ENCODE results near the gene SNRNP35. TPM values are rescaled to one million over a fixed set of nuclear protein-coding genes. Genes with fewer than 3 reads are reported as not detected.
"Not testable (repeated sequence)": the region's sequence is repeated elsewhere in the genome, so short reads cannot be mapped to it uniquely, and the experiment has no call there.

SNRNP35 gene
- total RNA-seq, 1 donor from 2014 or later = 18.8 TPM

- no peak for TF ChIP-seq CTCF (IDR thresholded peaks at IDR 0.05; ENCODE audit: unreplicated experiment)
- H3K36me3 Mint-ChIP-seq (ENCODE audit: low read depth, unreplicated experiment) = no peaks in the 10 kb centered on the region
Observed at GRCh38 chr12:123445388-123446332, 12.3 kb upstream of the SNRNP35 start.

GRCh38 chr12:123446333-123446713, 11.6 kb upstream of the SNRNP35 start:
- Mint-ChIP-seq H3K4me1 (ENCODE audit: unreplicated experiment) (peaks cover 5% of the 10 kb centered on the region), H3K27ac (ENCODE audit: unreplicated experiment) (peak overlapping the region; percentile 10), H3K4me3 (ENCODE audit: unreplicated experiment) (no peak overlapping the region), H3K9me3 (ENCODE audit: unreplicated experiment) (no peaks in the 10 kb centered on the region), H3K36me3 (ENCODE audit: low read depth, unreplicated experiment) (no peaks in the 10 kb centered on the region), H3K27me3 (ENCODE audit: unreplicated experiment) (peaks cover 2% of the 10 kb centered on the region)
- no peak for DNase-seq (ENCODE audit: low spot score)
- TF ChIP-seq CTCF (IDR thresholded peaks at IDR 0.05; ENCODE audit: unreplicated experiment) = no peak

More at GRCh38 chr12:123445388-123446332, 12.3 kb upstream of the SNRNP35 start:
- Mint-ChIP-seq H3K9me3 (ENCODE audit: unreplicated experiment) (no peaks in the 10 kb centered on the region), H3K4me3 (ENCODE audit: unreplicated experiment) (no peak overlapping the region), H3K27ac (ENCODE audit: unreplicated experiment) (peak overlapping the region; percentile 10), H3K27me3 (ENCODE audit: unreplicated experiment) (peaks cover 2% of the 10 kb centered on the region), H3K4me1 (ENCODE audit: unreplicated experiment) (peaks cover 5% of the 10 kb centered on the region)
- DNase-seq (ENCODE audit: low spot score) = no peak

DNA sequence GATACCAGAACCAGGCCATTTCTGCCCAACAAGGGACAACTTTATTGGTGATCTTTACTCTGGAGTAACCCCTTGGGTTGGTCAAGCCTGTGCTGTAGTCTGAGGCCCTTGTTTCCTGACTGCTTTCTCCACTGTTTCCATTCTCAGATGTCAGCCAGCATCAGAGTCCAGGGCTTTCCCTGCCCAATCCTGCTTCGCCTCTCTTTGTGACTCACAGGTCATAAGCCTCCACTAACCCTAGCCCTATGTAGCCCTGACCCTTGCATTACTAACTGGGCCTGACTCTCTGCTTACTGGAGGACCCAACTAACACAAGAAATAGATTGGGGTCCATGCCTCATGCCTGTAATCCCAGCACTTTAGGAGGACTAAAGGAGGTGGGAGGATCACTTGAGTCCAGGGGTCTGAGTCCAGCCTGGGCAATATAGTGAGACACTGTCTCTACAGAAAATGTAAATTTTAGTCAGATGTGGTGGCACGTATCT, 8.6 kb upstream of the SNRNP35 start:
- Mint-ChIP-seq H3K4me3 (ENCODE audit: unreplicated experiment) (no peak overlapping the region), H3K27me3 (ENCODE audit: unreplicated experiment) (no peaks in the 10 kb centered on the region), H3K27ac (ENCODE audit: unreplicated experiment) (no peak overlapping the region), H3K9me3 (ENCODE audit: unreplicated experiment) (no peaks in the 10 kb centered on the region), H3K36me3 (ENCODE audit: low read depth, unreplicated experiment) (no peaks in the 10 kb centered on the region), H3K4me1 (ENCODE audit: unreplicated experiment) (peaks cover 5% of the 10 kb centered on the region)
- DNase-seq (ENCODE audit: low spot score) = no peak
- TF ChIP-seq CTCF (IDR thresholded peaks at IDR 0.05; ENCODE audit: unreplicated experiment) = no peak

GRCh38 chr12:123449856-123450255, 8.1 kb upstream of the SNRNP35 start:
- Mint-ChIP-seq H3K27me3 (ENCODE audit: unreplicated experiment) (no peaks in the 10 kb centered on the region), H3K36me3 (ENCODE audit: low read depth, unreplicated experiment) (no peaks in the 10 kb centered on the region), H3K27ac (ENCODE audit: unreplicated experiment) (no peak overlapping the region), H3K9me3 (ENCODE audit: unreplicated experiment) (no peaks in the 10 kb centered on the region), H3K4me3 (ENCODE audit: unreplicated experiment) (no peak overlapping the region), H3K4me1 (ENCODE audit: unreplicated experiment) (peaks cover 5% of the 10 kb centered on the region)
- no peak for TF ChIP-seq CTCF (IDR thresholded peaks at IDR 0.05; ENCODE audit: unreplicated experiment)
- DNase-seq (ENCODE audit: low spot score) = no peak

- no peak for DNase-seq (ENCODE audit: low spot score)
- Mint-ChIP-seq H3K27ac (ENCODE audit: unreplicated experiment) (no peak overlapping the region), H3K4me3 (ENCODE audit: unreplicated experiment) (no peak overlapping the region), H3K9me3 (ENCODE audit: unreplicated experiment) (no peaks in the 10 kb centered on the region), H3K4me1 (ENCODE audit: unreplicated experiment) (peaks cover 5% of the 10 kb centered on the region), H3K36me3 (ENCODE audit: low read depth, unreplicated experiment) (no peaks in the 10 kb centered on the region), H3K27me3 (ENCODE audit: unreplicated experiment) (no peaks in the 10 kb centered on the region)
- no peak for TF ChIP-seq CTCF (IDR thresholded peaks at IDR 0.05; ENCODE audit: unreplicated experiment)
Observed at GRCh38 chr12:123450636-123451035, 7.3 kb upstream of the SNRNP35 start.

- H3K4me3 Mint-ChIP-seq (ENCODE audit: unreplicated experiment); DNase-seq (ENCODE audit: low spot score); H3K4me1 Mint-ChIP-seq (ENCODE audit: unreplicated experiment); H3K27me3 Mint-ChIP-seq (ENCODE audit: unreplicated experiment); H3K9me3 Mint-ChIP-seq (ENCODE audit: unreplicated experiment); H3K27ac Mint-ChIP-seq (ENCODE audit: unreplicated experiment); H3K36me3 Mint-ChIP-seq (ENCODE audit: low read depth, unreplicated experiment): not testable (repeated sequence)
Observed at GRCh38 chr12:123452276-123452550, 5.7 kb upstream of the SNRNP35 start.

Measured in endothelial cell (in vitro differentiated cells).